Naive thymus-derived CD4-positive, alpha-beta T cell (primary cell): Measurements from ENCODE around the gene P2RX7. TPM values are rescaled to one million over a fixed set of nuclear protein-coding genes. Genes with fewer than 3 reads are reported as not detected.

ENCODE experiments used
- ATAC-seq: fragments of 150-1000 bp; cut with Tn5 transposase; 2 replicates; pipeline ENCODE4 v1.10.0; 2021; ENCODE audit warnings: mild to moderate bottlenecking, moderate library complexity
- CTCF ChIA-PET: fragments of 350-600 bp; sonication (Branson Sonifier 250); formaldehyde crosslinking; loops from one replicate; lab custom pipeline; 2021; ENCODE audit warnings: antibody characterized with exemption; lab: Charles Lee
- POLR2A ChIA-PET: fragments of 350-600 bp; sonication (Branson Sonifier 250); formaldehyde crosslinking; loops from one replicate; lab custom pipeline; 2021; ENCODE audit warnings: antibody characterized with exemption, inconsistent platforms; lab: Charles Lee
- DNase-seq, 9 donors: peaks; one replicate each; pipeline versions ENCODE4 v3.0.0 to v3.0.0-alpha.2; 2020 to 2022; ENCODE audit warnings: mixed read lengths in 1 of 9
- H3K27ac ChIP-seq: one replicate; pipeline ENCODE4 v1.7.0; 2013; ENCODE audit warnings: mild to moderate bottlenecking, low read depth, low read length, moderate library complexity
- H3K27me3 ChIP-seq, 2 donors: one replicate each; pipeline ENCODE4 v1.7.0; 2013; ENCODE audit warnings: low read length in 2 of 2, mild to moderate bottlenecking in 2 of 2, moderate library complexity in 2 of 2; ENCODE audit not compliant: control insufficient read depth in 2 of 2, insufficient read depth in 2 of 2
- H3K36me3 ChIP-seq, 3 experiments: 1 replicate in 2 of 3; 2 replicates in 1 of 3; pipeline ENCODE4 v1.7.0; 2013; ENCODE audit warnings: low read length in 3 of 3, mild to moderate bottlenecking in 3 of 3, moderate library complexity in 1 of 3; ENCODE audit not compliant: insufficient read depth in 3 of 3, control insufficient read depth in 2 of 3
- H3K4me1 ChIP-seq, 2 donors: one replicate each; pipeline ENCODE4 v1.7.0; 2013; ENCODE audit warnings: low read length in 2 of 2, mild to moderate bottlenecking in 2 of 2, moderate library complexity in 1 of 2; ENCODE audit not compliant: control insufficient read depth in 2 of 2, insufficient read depth in 2 of 2
- H3K4me3 ChIP-seq: 2 replicates; pipeline ENCODE4 v1.7.0; 2013; ENCODE audit warnings: mild to moderate bottlenecking, low read length
- H3K9me3 ChIP-seq, 3 experiments: 1 replicate in 2 of 3; 2 replicates in 1 of 3; pipeline ENCODE4 v1.7.0; 2013; ENCODE audit warnings: low read length in 3 of 3; ENCODE audit not compliant: control insufficient read depth in 2 of 3
- H3K27ac Mint-ChIP-seq, 9 donors: one replicate each; pipeline ENCODE4 v1.8.0; 2020 to 2022; ENCODE audit warnings: mixed read lengths in 9 of 9, mild to moderate bottlenecking in 8 of 9, moderate library complexity in 5 of 9, inconsistent platforms in 2 of 9
- H3K27me3 Mint-ChIP-seq, 5 donors: one replicate each; pipeline ENCODE4 v1.8.0; 2021 to 2022; ENCODE audit warnings: mixed read lengths in 5 of 5, mild to moderate bottlenecking in 1 of 5
- H3K36me3 Mint-ChIP-seq, 5 donors: one replicate each; pipeline ENCODE4 v1.8.0; 2020 to 2022; ENCODE audit warnings: mixed read lengths in 5 of 5, mild to moderate bottlenecking in 3 of 5, inconsistent platforms in 1 of 5
- H3K4me1 Mint-ChIP-seq, 7 donors: one replicate each; pipeline ENCODE4 v1.8.0; 2020 to 2022; ENCODE audit warnings: mixed read lengths in 7 of 7, mild to moderate bottlenecking in 3 of 7, inconsistent platforms in 1 of 7
- H3K4me3 Mint-ChIP-seq, 10 donors: one replicate each; pipeline ENCODE4 v1.8.0; 2020 to 2022; ENCODE audit warnings: mild to moderate bottlenecking in 10 of 10, mixed read lengths in 10 of 10, moderate library complexity in 6 of 10, inconsistent platforms in 2 of 10
- H3K9me3 Mint-ChIP-seq, 11 donors: one replicate each; pipeline ENCODE4 v1.8.0; 2020 to 2022; ENCODE audit warnings: mixed read lengths in 11 of 11, mild to moderate bottlenecking in 4 of 11, inconsistent platforms in 1 of 11, moderate library complexity in 1 of 11
- intact Hi-C, 2 donors: fragments of 100-400 bp; cut with micrococcal nuclease; formaldehyde crosslinking; loops; one replicate each; pipeline ENCODE4 v1.15.1; 2023
- polyA plus RNA-seq, 2 donors: library from polyadenylated mRNA; unstranded; fragments of 300-500 nt; fragmentation: Illumina TruSeq; gene quantifications; one replicate each; pipeline ENCODE4 v1.2.3, GENCODE V29; 2021
- total RNA-seq, 6 experiments: library from RNA in 5 of 6; stranded (reverse) in 5 of 6; gene quantifications; 1 replicate in 5 of 6; 2 replicates in 1 of 6; pipeline ENCODE4 v1.2.3 and lab custom pipeline; 2021 to 2026

Gene P2RX7
- total and polyA plus RNA-seq, 7 experiments from 2014 or later: 2.0 to 14.7 (median 5.1) TPM

DNA sequence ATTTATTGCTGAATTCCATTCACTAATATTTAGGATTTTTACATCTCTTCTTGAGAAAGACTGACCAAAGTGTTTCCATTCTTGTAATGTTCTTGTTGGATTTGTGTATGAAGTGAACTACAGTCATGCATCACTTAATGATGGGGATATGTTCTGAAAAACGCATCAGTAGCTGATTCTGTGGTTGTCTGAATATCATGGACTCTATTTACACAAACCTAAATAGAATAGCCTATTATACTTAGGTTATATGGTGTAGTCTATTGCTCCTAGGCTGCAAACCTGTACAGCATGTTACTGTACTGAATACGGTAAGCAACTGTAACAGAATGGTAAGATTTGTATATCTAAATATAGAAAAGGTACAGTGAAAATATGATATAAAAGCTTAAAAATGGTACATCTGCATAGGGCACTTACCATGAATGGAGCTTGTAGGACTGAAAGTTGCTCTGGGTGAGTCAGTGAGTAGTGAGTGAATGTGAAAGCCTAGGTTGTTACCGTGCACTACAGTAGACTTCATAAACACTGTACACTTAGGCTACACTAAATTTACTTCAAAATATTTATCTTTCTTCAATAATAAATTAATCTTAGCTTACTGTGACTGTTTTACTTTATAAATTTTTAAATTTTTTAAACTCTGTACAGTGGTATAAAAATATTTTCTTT lies 49.7 kb downstream of the P2RX7 start:
- H3K36me3 Mint-ChIP-seq: peaks cover 0 to 20% (median 16%) of the 10 kb centered on the region in 5 donors
- no peaks in the 10 kb centered on the region for H3K27me3 Mint-ChIP-seq
- Histone ChIP-seq H3K9me3 (no peaks in the 10 kb centered on the region), H3K4me3 (no peak overlapping the region), H3K27ac (no peak overlapping the region), H3K36me3 (no peaks in the 10 kb centered on the region), H3K4me1 (no peaks in the 10 kb centered on the region), H3K27me3 (no peaks in the 10 kb centered on the region)
- intact Hi-C loops: no loop called here
- no peak overlapping the region for H3K27ac Mint-ChIP-seq
- ChIA-PET POLR2A (no interaction called here), CTCF (interaction anchor here (0.6 kb wide), 1 partner anchor 18 kb away, joined by 3 read pairs; no protein-coding TSS in a partner anchor)
- ATAC-seq (no peak), DNase-seq (no peak)
- peaks cover 0 to 6% (median 0%) of the 10 kb centered on the region in 7 donors for H3K4me1 Mint-ChIP-seq
- H3K9me3 Mint-ChIP-seq: peaks cover 0 to 5% (median 0%) of the 10 kb centered on the region in 11 donors
- H3K4me3 Mint-ChIP-seq: no peak overlapping the region

DNA sequence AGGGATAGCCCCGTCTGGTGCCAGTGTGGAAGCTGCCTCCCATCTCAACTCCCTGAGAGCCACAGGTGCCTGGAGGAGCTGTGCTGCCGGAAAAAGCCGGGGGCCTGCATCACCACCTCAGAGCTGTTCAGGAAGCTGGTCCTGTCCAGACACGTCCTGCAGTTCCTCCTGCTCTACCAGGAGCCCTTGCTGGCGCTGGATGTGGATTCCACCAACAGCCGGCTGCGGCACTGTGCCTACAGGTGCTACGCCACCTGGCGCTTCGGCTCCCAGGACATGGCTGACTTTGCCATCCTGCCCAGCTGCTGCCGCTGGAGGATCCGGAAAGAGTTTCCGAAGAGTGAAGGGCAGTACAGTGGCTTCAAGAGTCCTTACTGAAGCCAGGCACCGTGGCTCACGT lies 51.7 kb downstream of the P2RX7 start:
- Mint-ChIP-seq H3K4me1 (peaks cover 0 to 6% (median 0%) of the 10 kb centered on the region in 7 donors), H3K9me3 (peaks cover 0 to 5% (median 0%) of the 10 kb centered on the region in 11 donors), H3K27ac (no peak overlapping the region), H3K36me3 (peaks cover 5 to 22% (median 14%) of the 10 kb centered on the region in 5 donors), H3K4me3 (no peak overlapping the region), H3K27me3 (no peaks in the 10 kb centered on the region)
- intact Hi-C loops: no loop called here
- POLR2A ChIA-PET: interaction anchor here (0.6 kb wide), 1 partner anchor 9 kb away, joined by 4 read pairs; no protein-coding TSS in a partner anchor
- H3K9me3 ChIP-seq: no peaks in the 10 kb centered on the region
- no peaks in the 10 kb centered on the region for H3K36me3 ChIP-seq
- ATAC-seq: no peak
- DNase-seq: no peak
- no peak overlapping the region for H3K4me3 ChIP-seq
- no peaks in the 10 kb centered on the region for H3K27me3 ChIP-seq
- CTCF ChIA-PET: no interaction called here
- H3K27ac ChIP-seq: no peak overlapping the region
- H3K4me1 ChIP-seq: no peaks in the 10 kb centered on the region

DNA sequence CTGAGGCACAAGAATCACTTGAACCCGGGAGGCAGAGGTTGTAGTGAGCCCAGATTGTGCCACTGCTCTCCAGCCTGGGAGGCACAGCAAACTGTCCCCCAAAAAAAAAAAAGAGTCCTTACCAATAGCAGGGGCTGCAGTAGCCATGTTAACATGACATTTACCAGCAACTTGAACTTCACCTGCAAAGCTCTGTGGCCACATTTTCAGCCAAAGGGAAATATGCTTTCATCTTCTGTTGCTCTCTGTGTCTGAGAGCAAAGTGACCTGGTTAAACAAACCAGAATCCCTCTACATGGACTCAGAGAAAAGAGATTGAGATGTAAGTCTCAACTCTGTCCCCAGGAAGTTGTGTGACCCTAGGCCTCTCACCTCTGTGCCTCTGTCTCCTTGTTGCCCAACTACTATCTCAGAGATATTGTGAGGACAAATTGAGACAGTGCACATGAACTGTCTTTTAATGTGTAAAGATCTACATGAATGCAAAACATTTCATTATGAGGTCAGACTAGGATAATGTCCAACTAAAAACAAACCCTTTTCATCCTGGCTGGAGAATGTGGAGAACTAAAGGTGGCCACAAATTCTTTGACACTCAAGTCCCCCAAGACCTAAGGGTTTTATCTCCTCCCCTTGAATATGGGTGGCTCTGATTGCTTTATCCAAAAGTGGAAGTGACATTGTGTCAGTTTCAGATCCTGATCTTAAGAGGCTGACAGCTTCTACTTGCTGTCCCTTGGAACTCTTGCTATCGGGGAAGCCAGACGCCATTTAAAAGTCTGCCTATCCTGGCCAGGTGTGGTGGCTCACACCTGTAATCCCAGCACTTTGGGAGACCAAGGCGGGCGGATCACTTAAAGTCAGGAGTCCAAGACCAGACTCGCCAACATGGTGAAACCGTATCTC lies 52.6 kb downstream of the P2RX7 start:
- DNase-seq: no peak
- no peaks in the 10 kb centered on the region for H3K27me3 Mint-ChIP-seq
- no peak overlapping the region for H3K27ac Mint-ChIP-seq
- no peaks in the 10 kb centered on the region for H3K27me3 ChIP-seq
- H3K9me3 ChIP-seq: no peaks in the 10 kb centered on the region
- ATAC-seq: peak; percentile 51
- H3K4me1 Mint-ChIP-seq: peaks cover 0 to 6% (median 0%) of the 10 kb centered on the region in 7 donors
- POLR2A ChIA-PET: interaction anchor here (0.6 kb wide), 1 partner anchor 9 kb away, joined by 4 read pairs; no protein-coding TSS in a partner anchor
- no peaks in the 10 kb centered on the region for H3K4me1 ChIP-seq
- peaks cover 0 to 5% (median 0%) of the 10 kb centered on the region in 11 donors for H3K9me3 Mint-ChIP-seq
- H3K4me3 ChIP-seq: no peak overlapping the region
- no peak overlapping the region for H3K4me3 Mint-ChIP-seq
- intact Hi-C loops: no loop called here
- H3K36me3 ChIP-seq: no peaks in the 10 kb centered on the region
- peaks cover 5 to 18% (median 12%) of the 10 kb centered on the region in 5 donors for H3K36me3 Mint-ChIP-seq
- CTCF ChIA-PET: no interaction called here
- no peak overlapping the region for H3K27ac ChIP-seq

DNA sequence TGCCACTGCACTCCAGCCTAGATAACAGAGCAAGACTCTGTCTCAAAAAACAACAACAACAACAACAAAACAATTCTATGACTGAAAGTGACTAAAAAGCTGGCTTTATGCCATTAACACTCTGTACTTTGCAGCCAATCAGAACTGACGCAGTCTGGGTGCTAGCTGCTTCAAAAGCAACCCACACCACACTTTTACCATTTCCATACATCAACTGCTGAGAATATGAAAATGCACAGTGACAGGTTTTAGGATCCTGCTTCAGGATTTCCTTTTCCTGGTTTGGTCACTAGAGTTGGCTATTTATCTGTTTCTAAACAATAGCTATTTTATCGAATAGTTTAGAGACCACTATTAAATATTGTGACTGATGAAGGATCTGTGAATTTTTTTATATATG lies 54.1 kb downstream of the P2RX7 start:
- POLR2A ChIA-PET: interaction anchor here (0.6 kb wide), 1 partner anchor 986 kb away, joined by 5 read pairs; the partner anchor contains the start of gene RPLP0
- peaks cover 0 to 5% (median 0%) of the 10 kb centered on the region in 11 donors for H3K9me3 Mint-ChIP-seq
- Histone ChIP-seq H3K36me3 (no peaks in the 10 kb centered on the region), H3K4me1 (no peaks in the 10 kb centered on the region), H3K4me3 (no peak overlapping the region), H3K27ac (no peak overlapping the region), H3K9me3 (no peaks in the 10 kb centered on the region), H3K27me3 (no peaks in the 10 kb centered on the region)
- intact Hi-C loops: no loop called here
- peaks cover 5 to 18% (median 11%) of the 10 kb centered on the region in 5 donors for H3K36me3 Mint-ChIP-seq
- peaks cover 0 to 10% (median 0%) of the 10 kb centered on the region in 7 donors for H3K4me1 Mint-ChIP-seq
- DNase-seq: no peak
- H3K4me3 Mint-ChIP-seq: no peak overlapping the region
- peak overlapping the region in 1 of 9 donors; percentile 9 for H3K27ac Mint-ChIP-seq
- CTCF ChIA-PET: interaction anchor here (0.6 kb wide), 1 partner anchor 955 kb away, joined by 3 read pairs; no protein-coding TSS in a partner anchor
- ATAC-seq: no peak
- no peaks in the 10 kb centered on the region for H3K27me3 Mint-ChIP-seq

DNA sequence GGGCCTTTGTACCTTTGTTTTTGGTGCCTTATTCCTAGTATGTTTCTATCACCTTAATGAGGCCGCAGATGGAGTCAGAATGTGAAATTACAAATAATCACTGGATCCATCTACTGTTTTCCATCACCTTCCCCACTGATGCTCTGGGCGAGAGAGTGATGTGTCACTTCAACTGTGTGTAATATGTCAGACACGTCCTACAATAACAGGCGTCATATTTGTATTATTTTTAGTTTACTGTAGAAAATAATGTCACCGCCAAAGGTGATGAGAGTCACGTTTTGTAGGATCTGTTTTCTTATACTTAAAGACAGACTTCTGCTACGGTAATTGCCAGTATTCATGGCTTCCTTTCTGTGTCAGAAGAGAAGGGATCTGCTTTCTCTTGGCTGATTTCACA lies 54.8 kb downstream of the P2RX7 start:
- Histone ChIP-seq H3K27me3 (no peaks in the 10 kb centered on the region), H3K36me3 (no peaks in the 10 kb centered on the region), H3K9me3 (no peaks in the 10 kb centered on the region), H3K4me1 (no peaks in the 10 kb centered on the region), H3K4me3 (no peak overlapping the region), H3K27ac (no peak overlapping the region)
- H3K36me3 Mint-ChIP-seq: peaks cover 0 to 13% (median 5%) of the 10 kb centered on the region in 5 donors
- intact Hi-C loops: no loop called here
- DNase-seq (no peak), ATAC-seq (no peak)
- ChIA-PET CTCF (no interaction called here), POLR2A (interaction anchor here (0.9 kb wide), 1 partner anchor 23 kb away, joined by 3 read pairs; no protein-coding TSS in a partner anchor)
- H3K4me3 Mint-ChIP-seq: no peak overlapping the region
- peak overlapping the region in 1 of 9 donors; percentile 25 for H3K27ac Mint-ChIP-seq
- H3K4me1 Mint-ChIP-seq: peaks cover 0 to 4% (median 0%) of the 10 kb centered on the region in 7 donors
- no peaks in the 10 kb centered on the region for H3K27me3 Mint-ChIP-seq
- H3K9me3 Mint-ChIP-seq: peaks cover 0 to 4% (median 0%) of the 10 kb centered on the region in 11 donors

DNA sequence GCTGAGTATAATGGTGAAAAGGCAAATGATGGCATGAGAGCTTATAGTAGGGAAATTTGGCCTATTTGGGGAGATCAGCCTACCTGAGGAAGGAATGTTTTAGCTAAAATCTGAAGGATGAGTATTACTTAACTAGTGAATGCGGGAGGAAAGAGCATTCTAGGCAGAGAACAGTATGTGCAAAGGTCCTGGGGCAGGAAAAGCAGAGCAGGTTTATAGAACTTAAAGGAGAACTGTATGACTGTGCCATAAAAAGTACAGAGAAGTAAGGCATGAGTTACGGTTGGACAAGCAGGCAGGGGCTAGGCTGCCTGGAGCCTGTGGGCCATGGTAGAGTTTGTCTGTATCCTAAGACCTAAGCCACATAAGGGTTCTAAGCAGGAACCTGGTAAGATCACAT lies 55.6 kb downstream of the P2RX7 start:
- no peak for DNase-seq
- Mint-ChIP-seq H3K4me3 (no peak overlapping the region), H3K36me3 (peaks cover 0 to 13% (median 5%) of the 10 kb centered on the region in 5 donors), H3K27ac (no peak overlapping the region), H3K27me3 (no peaks in the 10 kb centered on the region), H3K4me1 (peaks cover 0 to 4% (median 0%) of the 10 kb centered on the region in 7 donors), H3K9me3 (peaks cover 0 to 4% (median 0%) of the 10 kb centered on the region in 11 donors)
- H3K4me3 ChIP-seq: no peak overlapping the region
- H3K4me1 ChIP-seq: no peaks in the 10 kb centered on the region
- H3K9me3 ChIP-seq: no peaks in the 10 kb centered on the region
- H3K27me3 ChIP-seq: no peaks in the 10 kb centered on the region
- ChIA-PET POLR2A (interaction anchor here (0.9 kb wide), 1 partner anchor 23 kb away, joined by 3 read pairs; no protein-coding TSS in a partner anchor), CTCF (no interaction called here)
- ATAC-seq: no peak
- no peaks in the 10 kb centered on the region for H3K36me3 ChIP-seq
- intact Hi-C loops: no loop called here
- no peak overlapping the region for H3K27ac ChIP-seq
